22Rv1 (cell line): ENCODE results near the gene TRIP11.

Source experiments
- CTCF ChIP-seq: fragments of 450-650 bp; IDR thresholded peaks from 2 replicates; pipeline ENCODE4 v1.5.1; 2017; ENCODE audit warnings: mild to moderate bottlenecking
- ZFX ChIP-seq: fragments of 450-650 bp; IDR thresholded peaks from 2 replicates; pipeline ENCODE4 v1.6.1; 2017; ENCODE audit warnings: antibody characterized with exemption, borderline replicate concordance

DNA sequence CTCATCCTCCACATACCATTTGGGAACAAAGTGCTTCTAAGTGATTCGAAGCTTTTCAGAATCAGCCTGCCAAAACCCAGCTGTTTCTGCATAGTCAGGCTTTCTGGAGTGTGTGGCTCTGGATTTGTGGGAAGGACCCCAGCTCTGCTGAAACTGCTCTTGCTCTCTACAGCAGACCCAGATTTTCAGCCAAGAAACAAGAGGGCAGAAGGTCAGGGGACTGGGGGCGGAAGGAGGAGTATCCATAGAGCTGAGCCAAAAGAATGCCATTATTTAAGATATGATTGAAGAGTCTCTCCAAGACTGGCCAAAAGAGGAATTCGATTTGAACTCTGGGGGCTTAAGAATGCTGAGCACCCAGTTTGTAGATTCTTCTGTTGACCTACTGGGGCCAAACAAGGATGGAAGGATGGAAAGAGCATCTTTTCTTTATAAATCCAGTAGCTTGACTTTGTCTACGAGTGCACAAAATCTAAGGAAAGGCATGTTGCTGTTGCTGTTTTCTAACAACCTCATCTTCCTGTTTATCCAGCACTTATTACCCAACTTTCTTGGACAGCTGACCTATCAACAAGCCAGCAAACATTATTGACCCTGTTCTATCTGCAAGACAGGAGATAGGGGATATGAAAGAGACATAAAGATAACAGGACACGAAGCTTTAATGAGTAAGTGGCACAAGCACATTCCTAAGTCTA, 121.5 kb downstream of the TRIP11 start:
- TF ChIP-seq CTCF (no peak), ZFX (no peak)
